HG03103 (cell line): ENCODE data around the gene MYO7A.

Experiments
- ATAC-seq: cut with Tn5 transposase; IDR thresholded peaks from one replicate; pipeline ENCODE4 v1.9.1; 2021; ENCODE audit warnings: low read depth; ENCODE audit not compliant: unreplicated experiment

The MYO7A gene

DNA sequence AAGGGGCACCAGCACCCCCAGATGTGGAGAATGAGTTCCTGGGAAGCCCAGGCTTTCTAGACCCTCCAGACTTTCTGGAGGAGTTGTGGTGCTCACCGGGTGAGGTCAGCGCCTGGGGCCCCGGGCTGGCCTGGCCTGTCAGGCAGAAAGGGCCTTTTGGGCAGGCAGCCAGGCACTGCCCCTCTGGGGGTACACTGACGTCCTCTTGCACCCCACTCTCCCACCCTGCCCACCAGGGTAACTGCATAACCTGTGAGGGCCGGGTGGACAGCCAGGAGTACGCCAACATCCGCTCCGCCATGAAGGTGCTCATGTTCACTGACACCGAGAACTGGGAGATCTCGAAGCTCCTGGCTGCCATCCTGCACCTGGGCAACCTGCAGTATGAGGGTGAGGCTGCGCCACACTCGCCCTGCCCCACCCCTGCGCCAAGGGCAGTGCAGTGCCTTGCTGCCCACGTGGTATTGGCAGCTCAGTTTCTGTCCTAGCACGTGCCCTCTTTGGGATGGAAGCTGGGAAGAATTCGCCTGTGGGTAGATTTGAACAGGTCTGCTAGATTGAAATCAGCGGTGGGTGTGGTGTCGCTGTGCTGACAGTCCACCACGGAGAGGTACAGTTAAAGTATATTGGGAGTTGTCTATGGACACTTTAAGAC, 30.1 kb downstream of the MYO7A start:
- ATAC-seq, result no peak

DNA sequence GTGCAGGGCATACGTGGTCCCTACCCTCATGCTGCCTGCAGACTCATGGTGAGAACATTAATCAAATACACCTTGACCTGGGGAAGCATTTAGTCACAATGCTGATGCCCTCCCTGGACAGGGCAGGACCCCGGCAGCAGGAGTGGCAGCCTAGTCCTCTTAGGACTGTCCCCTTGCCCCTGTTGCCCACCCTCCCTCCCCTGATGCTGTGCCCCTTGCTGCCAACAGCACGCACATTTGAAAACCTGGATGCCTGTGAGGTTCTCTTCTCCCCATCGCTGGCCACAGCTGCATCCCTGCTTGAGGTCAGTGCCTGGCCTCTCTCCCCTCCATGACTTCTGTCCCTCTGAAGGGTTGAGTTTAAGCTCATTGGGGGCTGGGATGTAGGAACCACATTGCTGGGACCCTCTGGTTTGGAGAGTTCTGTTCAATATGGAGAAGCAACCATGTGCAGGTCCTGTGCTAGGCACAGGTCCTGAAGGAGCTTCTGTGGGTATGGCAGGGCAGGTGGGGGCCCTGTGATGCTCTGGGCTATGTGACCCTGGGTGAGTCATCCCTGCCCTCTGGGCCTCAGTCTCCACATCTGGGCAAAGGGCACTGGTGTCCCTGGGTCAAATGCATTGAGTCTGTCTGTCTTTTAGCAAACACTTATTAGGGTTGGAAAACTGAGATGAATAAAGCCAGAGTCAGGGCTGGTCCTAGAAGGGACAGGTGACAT, 31.3 kb downstream of the MYO7A start:
- ATAC-seq, result no peak

DNA sequence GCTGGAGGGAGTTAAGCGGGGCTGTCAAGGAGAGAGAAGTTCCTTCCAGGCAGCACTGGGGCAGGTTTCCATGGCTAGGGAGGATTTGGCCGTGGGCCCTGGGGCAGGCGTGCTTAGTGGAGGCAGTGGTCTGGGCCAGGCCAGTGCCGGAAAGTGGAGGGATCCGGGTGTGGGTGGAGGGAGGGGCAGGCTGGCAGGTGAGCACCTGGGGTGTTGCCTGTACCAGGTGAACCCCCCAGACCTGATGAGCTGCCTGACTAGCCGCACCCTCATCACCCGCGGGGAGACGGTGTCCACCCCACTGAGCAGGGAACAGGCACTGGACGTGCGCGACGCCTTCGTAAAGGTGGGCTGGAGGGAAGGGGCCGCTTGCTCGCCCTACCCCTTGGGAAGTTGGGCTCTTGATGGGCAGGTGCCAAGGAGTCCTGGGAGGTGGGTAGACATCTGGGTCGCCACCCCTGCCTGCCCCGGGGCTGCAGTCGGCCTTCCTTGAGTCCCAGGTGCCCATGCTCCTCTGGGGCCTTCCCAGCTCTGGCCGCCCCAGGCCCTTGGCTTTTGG, 32.0 kb downstream of the MYO7A start:
- ATAC-seq, result no peak

DNA sequence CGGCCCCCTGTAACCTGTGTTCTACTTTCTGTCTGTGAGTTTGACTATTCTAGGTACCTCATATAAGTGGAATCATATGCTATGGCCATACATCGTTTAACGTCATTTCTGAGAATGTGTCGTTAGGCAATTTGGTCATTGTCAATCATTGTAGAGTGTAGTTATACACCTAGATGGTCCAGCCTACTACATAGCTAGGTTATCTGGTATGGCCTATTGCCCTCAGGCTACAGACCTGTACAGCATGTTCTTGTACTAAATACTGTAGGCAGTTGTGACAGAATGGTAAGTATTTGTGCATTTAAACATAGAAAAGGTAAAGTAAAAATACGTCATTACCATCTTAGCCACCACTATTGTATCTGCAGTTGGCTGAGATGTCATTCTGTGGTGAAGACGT, 35.2 kb downstream of the MYO7A start:
- ATAC-seq, result no peak

DNA sequence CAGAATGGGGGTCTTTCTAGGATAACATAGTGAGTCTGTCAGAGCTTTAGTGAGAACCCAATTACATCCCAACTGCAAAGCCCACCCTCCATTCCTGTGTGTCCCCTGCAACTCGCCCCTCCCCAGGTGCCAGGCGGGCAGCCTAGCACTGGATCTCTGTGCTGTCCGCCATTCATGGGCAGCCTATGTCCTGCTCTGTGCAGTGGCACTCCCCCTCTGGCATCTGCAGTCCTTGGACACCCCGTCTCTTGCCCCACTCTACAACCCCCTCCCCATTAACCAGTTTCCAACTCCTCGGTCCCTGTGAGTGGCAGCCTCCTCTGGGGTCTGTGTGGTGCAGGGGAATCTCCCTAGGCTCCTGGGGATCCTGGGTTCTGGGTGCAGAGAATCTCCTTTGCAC, 37.0 kb downstream of the MYO7A start:
- ATAC-seq, result no peak

DNA sequence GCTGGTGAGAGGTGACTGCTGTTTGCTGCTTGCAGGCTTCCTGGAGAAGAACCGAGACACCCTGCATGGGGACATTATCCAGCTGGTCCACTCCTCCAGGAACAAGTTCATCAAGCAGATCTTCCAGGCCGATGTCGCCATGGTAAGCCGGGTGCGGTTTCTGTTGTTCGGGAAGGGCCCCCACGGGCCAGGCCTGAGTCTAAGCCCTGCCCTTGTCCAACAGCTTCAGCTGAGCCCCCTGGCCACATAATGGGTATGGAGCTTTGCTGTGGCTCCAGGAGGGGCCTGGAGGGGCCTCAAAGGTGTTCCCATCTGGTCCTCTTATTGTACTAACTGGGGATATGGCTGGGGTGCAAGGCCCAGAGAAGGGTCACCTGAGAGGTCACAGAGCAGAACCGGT, 38.0 kb downstream of the MYO7A start:
- no peak for ATAC-seq

DNA sequence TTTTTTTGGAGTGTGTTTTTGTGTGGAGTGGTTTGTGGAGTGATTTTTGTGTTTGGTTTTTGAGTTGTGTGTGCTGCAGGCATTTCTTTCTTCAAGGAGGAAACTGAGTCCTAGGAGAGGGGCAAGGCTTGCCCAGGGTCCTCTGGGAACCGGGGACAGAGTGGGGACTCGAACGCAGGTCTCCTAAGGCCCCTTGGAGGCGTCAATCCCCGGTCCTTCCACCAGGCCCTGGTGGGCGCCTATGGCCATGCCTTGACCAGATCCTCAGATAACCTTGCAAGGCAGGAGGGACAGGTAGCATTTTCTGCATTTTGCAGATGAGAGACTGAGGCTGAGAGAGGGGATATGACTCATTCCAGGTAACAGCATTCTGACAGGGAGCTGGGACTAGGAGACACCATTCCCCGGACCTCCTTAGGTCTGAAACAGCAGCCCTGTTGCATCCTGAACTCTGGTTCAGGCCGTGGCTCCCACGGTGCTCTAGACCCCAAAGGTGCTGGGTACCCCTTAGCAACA, 39.1 kb downstream of the MYO7A start:
- ATAC-seq, result no peak

DNA sequence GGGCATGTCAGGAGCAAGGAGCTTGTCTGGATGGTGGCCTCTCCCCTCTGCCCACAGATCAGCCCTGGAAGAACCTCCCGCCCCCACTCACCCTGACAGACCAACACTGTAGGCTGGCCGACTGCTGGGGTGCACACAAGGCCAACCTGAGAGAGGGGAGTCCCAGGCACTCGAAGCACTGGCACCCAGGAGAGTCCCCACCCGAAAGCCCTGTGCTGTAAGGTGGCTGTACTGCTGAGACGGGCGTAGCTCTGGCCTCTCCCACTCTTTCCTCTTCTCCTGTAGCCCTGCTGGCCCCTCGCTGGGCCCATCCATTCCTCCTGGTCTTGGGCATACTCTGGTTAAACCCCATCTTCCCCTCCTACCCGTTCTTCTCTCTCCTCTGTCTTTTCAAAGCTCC, 39.7 kb downstream of the MYO7A start:
- ATAC-seq, result no peak

DNA sequence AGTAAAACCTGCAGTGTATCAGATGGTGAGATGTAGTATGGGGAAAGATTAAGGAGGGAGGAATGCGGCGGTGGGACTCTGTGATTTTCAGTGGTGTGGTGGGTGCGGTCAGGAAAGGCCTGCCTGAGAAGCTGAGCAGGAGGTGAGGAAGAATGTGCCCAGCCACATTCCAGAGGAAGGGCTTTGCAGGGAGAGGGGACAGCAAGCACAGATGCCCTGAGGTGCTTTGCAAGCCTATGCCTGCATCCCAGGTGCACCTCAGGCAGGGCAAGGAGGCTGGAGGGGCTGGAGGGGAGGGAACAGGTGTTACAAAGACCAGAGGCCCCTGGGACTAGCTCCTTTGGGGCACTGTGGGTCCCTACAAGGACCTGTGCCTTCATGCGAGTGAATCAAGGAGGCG, 42.1 kb downstream of the MYO7A start:
- ATAC-seq, result no peak

DNA sequence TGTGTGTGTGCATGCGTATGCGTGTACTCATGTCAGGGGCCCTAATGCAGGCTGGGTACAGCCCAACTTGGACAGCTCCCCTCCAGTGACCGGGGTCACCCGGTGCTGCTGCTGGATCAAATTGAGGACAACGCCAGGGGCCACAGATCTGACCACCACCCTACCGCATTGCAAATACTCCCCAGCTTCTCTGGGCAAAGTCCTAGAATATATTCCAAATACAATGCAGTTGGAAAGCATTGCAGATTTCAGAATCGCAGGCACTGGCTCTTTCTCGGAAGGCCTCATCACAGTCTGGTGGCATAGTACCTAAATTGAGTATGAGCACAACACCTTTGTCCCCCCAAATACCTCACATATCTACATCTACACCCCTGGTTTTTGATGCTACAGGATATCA, 43.2 kb downstream of the MYO7A start:
- no peak for ATAC-seq

DNA sequence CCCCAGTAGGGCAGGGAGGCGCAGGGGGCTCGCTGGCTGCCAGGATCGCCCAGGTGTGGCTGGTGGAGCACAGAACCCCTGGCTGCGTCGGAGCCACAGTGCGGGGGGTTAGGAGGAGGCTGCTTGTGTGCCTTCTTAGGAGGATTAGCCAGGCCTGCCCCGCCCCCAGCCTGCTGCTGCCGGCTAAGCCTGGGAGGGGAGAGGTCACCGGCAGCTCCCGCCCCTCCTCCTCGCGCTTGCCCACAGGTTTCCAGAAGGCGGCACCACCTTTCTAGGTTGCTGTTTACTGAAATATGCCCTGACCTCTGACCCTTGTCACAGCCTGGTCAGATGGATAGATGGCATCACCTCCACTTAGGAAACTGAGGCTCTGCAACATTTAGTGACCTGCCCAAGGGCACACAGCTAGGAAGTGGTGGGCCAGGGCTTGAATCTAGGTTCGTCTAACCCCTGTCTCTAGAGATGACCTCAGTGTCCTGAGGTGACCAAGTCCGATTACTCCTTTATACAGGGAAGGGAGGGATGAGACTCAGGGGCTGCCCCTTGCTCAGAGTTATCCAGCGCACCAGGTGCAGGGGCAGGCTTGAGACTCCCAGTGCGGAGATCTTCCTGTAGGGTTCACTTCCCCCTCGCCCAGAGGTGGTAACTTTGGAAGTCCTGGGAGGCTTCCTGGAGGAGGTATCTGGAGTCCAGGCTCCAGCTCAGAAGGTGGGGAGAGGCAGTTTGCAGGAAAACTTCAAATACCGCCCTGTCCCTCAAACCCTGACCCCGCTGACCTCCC, 44.0 kb downstream of the MYO7A start:
- no peak for ATAC-seq

DNA sequence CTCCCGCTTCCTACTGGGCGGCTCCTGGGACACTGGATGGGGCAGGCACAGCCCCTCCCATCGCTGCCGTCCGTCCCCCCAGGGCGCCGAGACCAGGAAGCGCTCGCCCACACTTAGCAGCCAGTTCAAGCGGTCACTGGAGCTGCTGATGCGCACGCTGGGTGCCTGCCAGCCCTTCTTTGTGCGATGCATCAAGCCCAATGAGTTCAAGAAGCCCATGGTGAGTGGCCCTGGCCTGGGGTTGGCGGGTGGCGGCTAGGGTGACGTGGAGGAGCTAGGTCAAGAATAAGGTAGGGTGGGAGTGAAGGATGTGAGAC, 44.6 kb downstream of the MYO7A start:
- no peak for ATAC-seq

DNA sequence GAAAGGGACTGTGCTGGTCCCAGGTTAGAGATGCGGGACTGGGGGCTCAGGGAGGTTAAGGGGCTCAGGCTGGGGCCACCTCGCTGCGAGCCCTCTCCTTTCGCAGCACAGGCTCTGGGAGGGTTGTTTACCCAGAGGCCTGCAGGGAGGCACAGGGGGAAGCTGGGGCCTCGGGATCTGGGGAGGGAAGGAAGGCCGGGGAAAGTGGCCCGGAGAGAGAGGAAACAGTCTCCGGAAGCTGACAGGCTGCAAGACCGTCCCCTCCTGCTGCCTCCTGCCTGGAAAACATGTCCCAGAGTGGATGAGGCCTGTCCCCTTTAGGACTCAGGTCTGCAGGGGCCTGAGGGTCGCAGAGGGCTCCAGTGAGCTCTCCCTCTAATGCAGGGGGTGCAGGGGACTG, 45.4 kb downstream of the MYO7A start:
- no peak for ATAC-seq

DNA sequence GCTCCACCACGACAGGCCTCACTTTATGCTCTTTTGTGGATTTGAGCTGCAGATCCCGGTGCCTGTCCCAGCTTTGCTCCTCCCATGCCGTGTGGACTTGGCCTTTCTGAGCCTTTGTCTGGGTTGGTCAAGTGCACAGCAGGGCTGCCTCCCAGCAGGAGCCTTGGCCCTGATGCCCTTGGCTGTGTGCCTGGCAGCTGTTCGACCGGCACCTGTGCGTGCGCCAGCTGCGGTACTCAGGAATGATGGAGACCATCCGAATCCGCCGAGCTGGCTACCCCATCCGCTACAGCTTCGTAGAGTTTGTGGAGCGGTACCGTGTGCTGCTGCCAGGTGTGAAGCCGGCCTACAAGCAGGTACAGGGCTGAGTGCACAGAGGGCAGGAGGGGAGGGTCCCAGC, 46.5 kb downstream of the MYO7A start:
- no peak for ATAC-seq

DNA sequence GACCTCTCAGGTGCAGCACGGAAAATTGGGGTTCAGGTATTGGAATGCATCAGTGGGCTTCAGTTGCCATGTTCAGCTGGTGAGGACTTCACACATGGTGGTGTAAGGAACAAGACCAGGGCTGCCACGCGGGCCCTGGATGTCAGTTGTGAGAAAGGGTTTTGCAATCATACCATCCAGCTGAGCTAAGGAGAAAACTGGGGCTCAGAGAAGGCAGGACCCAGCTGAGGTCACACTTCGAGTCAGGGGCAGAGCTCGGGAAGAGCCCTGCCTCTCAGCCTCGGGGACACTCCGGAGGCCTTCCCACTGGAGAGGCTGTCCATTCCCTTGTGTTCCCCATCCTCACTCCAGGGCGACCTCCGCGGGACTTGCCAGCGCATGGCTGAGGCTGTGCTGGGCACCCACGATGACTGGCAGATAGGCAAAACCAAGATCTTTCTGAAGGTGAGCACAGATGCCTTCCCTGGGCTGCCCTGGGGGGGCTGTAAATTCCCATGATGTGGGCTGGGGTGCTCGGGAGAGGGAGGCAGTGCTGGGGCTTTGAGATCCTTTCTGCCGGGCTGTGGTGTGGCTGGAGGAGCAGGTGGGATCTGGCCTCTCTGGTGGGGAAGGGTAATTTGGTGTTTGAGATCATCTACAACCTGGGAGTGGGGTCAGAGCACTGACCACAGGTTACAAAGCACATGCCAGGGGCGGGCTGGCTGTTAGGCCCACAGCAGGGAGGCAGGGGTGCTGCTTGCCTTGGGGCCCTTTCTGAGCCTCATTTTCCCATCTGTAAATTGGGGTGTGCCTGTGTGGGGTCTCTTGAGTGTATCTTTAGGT, 47.2 kb downstream of the MYO7A start:
- ATAC-seq, result no peak

DNA sequence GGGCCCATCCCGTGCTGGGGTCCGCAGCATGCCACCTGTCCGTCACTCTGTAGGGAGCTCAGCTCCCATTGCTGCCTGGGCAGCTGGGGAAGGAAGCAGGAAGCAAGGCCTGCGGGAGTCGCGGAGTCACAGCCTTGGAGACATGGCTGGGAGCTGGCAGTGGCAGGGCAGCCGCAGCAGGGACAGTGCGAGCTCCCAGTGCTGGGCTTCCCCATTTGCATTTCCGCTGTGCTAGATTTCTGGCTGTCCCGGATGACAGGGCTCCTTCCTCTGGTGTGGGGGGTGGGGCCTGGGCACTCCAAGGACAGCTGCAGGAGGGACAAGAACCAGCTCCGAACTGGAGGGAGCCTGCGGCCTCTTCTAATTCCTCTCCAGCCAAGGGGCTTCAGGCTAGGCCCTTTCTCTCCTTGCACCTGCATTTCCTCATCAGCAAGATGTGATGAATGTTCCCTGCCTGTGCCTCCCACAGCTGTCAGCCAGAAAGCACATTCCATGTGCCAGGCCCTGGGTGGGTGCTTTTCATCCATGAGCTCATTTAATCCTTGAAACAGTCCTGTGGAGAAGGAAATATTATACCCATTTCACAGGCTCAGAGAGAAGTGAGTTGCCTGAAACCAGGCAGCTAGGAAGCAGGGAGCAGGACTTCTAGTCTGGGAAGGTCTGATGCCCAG, 48.0 kb downstream of the MYO7A start:
- ATAC-seq, result no peak

DNA sequence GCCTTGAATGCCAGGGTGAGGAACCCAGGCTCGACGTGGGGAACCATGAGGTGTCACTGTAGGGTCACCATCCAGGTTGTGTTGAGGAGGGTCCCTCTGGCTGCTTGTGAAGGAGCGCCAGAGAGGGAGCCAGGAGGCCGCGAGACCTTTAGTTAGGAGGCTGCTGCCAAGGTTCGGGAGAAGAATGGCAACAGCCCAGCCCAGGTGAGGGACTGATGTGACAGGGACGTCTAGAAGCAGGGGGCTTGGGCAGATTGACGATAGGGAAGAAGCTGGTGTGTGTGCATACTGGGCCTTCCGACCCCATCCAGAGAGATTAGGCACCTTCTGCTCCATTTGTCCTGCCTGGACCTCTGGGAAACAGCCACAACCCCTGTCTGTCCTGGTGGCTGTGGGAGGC, 49.0 kb downstream of the MYO7A start:
- ATAC-seq, result no peak

DNA sequence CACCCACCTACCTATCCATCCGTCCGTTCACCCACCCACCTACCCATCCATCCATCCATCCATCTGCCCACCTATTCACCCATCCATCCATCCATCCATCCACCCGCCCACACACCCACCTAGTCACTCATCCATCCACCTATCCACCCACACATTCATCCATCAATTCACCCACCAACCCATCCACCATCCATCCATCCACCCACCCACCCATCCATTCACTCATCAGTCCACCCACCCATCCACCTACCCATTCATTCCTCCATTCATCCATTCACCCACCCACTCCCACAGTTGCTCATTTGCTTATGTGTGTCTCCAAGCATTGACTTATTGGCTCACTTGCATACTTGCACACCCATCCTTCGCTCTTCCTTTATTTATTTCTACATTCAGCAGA, 50.1 kb downstream of the MYO7A start:
- no peak for ATAC-seq

DNA sequence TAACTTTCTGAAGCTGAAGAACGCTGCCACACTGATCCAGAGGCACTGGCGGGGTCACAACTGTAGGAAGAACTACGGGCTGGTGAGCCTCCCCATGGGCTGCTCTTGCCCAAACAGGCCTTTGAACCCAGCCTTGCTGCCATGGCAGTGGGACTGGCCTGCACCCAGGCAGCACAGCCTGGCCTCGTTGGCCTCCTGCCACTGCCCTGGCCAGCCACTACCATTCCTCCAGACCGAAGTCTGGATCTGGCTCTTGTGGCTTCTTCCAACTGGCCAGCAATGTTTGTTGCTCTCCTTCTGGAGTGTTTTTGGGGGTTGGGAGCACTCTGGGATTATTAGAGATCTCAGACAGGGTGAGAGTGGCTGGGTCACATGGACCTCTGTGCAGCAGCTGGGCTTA, 51.0 kb downstream of the MYO7A start:
- ATAC-seq, result no peak

DNA sequence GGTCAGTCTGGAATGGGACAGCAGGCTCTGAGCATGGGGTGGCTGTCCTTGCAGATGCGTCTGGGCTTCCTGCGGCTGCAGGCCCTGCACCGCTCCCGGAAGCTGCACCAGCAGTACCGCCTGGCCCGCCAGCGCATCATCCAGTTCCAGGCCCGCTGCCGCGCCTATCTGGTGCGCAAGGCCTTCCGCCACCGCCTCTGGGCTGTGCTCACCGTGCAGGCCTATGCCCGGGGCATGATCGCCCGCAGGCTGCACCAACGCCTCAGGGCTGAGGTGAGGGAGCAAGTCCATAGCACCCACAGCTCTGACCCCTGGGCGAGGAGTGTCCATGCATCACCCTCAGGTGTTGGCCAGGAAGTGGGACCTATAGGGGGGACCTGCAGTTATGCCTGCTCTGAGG, 51.6 kb downstream of the MYO7A start:
- ATAC-seq, result no peak
